ENCODE data around the gene IRF7. TPM values are rescaled to one million over a fixed set of nuclear protein-coding genes. Genes with fewer than 3 reads are reported as not detected.

The IRF7 gene
- total and polyA plus RNA-seq, 2 experiments from 2014 or later = 12.3 to 17.3 TPM

GRCh38 chr11:605286-606129, 10.2 kb downstream of the IRF7 start:
- Mint-ChIP-seq H3K4me3 (no peak overlapping the region), H3K27me3 (ENCODE audit: insufficient read depth, low read depth, poor library complexity) (peaks cover 13% of the 10 kb centered on the region), H3K4me1 (no peaks in the 10 kb centered on the region; the same call in 2 of the 3 replicates), H3K27ac (no peak overlapping the region), H3K36me3 (ENCODE audit: low read depth) (peaks cover 54% of the 10 kb centered on the region), H3K9me3 (no peaks in the 10 kb centered on the region)
- TF ChIP-seq POLR2AphosphoS5 (IDR thresholded peaks at IDR 0.05; ENCODE audit: low read depth) = no peak
- TF ChIP-seq JUNB (IDR thresholded peaks at IDR 0.05; ENCODE audit: unreplicated experiment) = no peak
- TF ChIP-seq EZH2phosphoT487 (IDR thresholded peaks at IDR 0.05; ENCODE audit: unreplicated experiment) = no peak
- TF ChIP-seq NANOG (IDR thresholded peaks at IDR 0.05; ENCODE audit: borderline replicate concordance) = no peak
- TF ChIP-seq ZNF331 (CRISPR knock-in tag; IDR thresholded peaks at IDR 0.05; ENCODE audit: low read depth) = no peak
- TF ChIP-seq CREB1 (CRISPR knock-in tag; IDR thresholded peaks at IDR 0.05; ENCODE audit: low read depth) = no peak
- no peak for TF ChIP-seq ZNF114 (CRISPR knock-in tag; IDR thresholded peaks at IDR 0.05)
- no peak for TF ChIP-seq CTCF (conservative IDR thresholded peaks at IDR 0.05; ENCODE audit: low read depth in 2 of 2)
- no peak for TF ChIP-seq ZNF462 (CRISPR knock-in tag; IDR thresholded peaks at IDR 0.05)
- TF ChIP-seq EZH2 (IDR thresholded peaks at IDR 0.05; ENCODE audit: low read depth, unreplicated experiment) = no peak
- no peak for TF ChIP-seq STAT1 (IDR thresholded peaks at IDR 0.05; ENCODE audit: unreplicated experiment)
- TF ChIP-seq ETS1 (IDR thresholded peaks at IDR 0.05) = no peak
- TF ChIP-seq REST (IDR thresholded peaks at IDR 0.05; ENCODE audit: unreplicated experiment) = no peak
- Histone ChIP-seq H3K4me1 (ENCODE audit: insufficient read depth) (no peaks in the 10 kb centered on the region), H3K27me3 (ENCODE audit: insufficient read depth) (no peaks in the 10 kb centered on the region), H3K9me2 (ENCODE audit: insufficient read depth) (no peaks in the 10 kb centered on the region), H3K79me2 (replicated peaks; ENCODE audit: insufficient read depth) (0 out of 2 replicates have a peak, but pooled peaks cover 4% of the 10 kb centered on the region), H3K4me3 (no peak overlapping the region), H3K4me2 (no peak overlapping the region), H2AFZ (no peak overlapping the region), H3K27ac (ENCODE audit: low read depth) (no peak overlapping the region), H3F3A (replicated peaks; ENCODE audit: low read depth) (peaks cover 15% of the 10 kb centered on the region; the same call in 1 of the 2 replicates), H4K20me1 (replicated peaks; ENCODE audit: insufficient read depth) (peaks cover 5% of the 10 kb centered on the region; the same call in 1 of the 2 replicates), H3K36me3 (ENCODE audit: insufficient read depth) (peaks cover 39% of the 10 kb centered on the region)
- DNase-seq (ENCODE audit: low spot score) (no peak), ATAC-seq (no peak)
